Measurements from ENCODE around the gene DENND6B. TPM values are rescaled to one million over a fixed set of nuclear protein-coding genes. Genes with fewer than 3 reads are reported as not detected.
"Not testable (repeated sequence)": the region's sequence is repeated elsewhere in the genome, so short reads cannot be mapped to it uniquely, and the experiment has no call there.

DENND6B gene
- total RNA-seq, 1 donor from 2014 or later, result 1.0 TPM

- Mint-ChIP-seq H3K4me1 (peaks cover 3% of the 10 kb centered on the region), H3K27me3 (ENCODE audit: insufficient read depth, low read depth) (no peaks in the 10 kb centered on the region), H3K36me3 (peaks cover 28% of the 10 kb centered on the region), H3K27ac (no peak overlapping the region), H3K9me3 (no peaks in the 10 kb centered on the region), H3K4me3 (peak overlapping the region; percentile 16)
- Histone ChIP-seq H3K79me2 (ENCODE audit: low read depth) (peaks cover 71% of the 10 kb centered on the region), H3K27me3 (no peaks in the 10 kb centered on the region), H3K9ac (no peak overlapping the region), H3F3A (ENCODE audit: low read depth) (peaks cover 4% of the 10 kb centered on the region), H3K4me1 (no peaks in the 10 kb centered on the region), H3K9me3 (ENCODE audit: low read depth) (no peaks in the 10 kb centered on the region), H3K4me3 (no peak overlapping the region), H3K4me2 (no peak overlapping the region), H2AFZ (replicated peaks) (no peak overlapping the region), H3K36me3 (no peaks in the 10 kb centered on the region), H3K27ac (no peak overlapping the region), H4K20me1 (ENCODE audit: low read depth) (peaks cover 29% of the 10 kb centered on the region)
- no peak for TF ChIP-seq CTCF (IDR thresholded peaks at IDR 0.05)
- TF ChIP-seq EZH2phosphoT487 (IDR thresholded peaks at IDR 0.05), result no peak
- no peak for TF ChIP-seq EZH2 (IDR thresholded peaks at IDR 0.05)
- peak; percentile 11 for DNase-seq (ENCODE audit: low spot score)
These were observed 41.1 kb upstream of the DENND6B start for GRCh38 chr22:50367778-50368500.

GRCh38 chr22:50363803-50364194 lies 37.0 kb upstream of the DENND6B start:
- not testable (repeated sequence) for H3K4me1 ChIP-seq; H3K27me3 ChIP-seq; H3K4me1 Mint-ChIP-seq; H3K4me2 ChIP-seq; H3K9ac ChIP-seq; DNase-seq (ENCODE audit: low spot score); H3K27ac Mint-ChIP-seq; H2AFZ ChIP-seq (replicated peaks); H3K9me3 ChIP-seq (ENCODE audit: low read depth); H3K4me3 Mint-ChIP-seq; H3K27ac ChIP-seq; H3K36me3 ChIP-seq; H3K27me3 Mint-ChIP-seq (ENCODE audit: insufficient read depth, low read depth); H3K9me3 Mint-ChIP-seq; H3K4me3 ChIP-seq; H3F3A ChIP-seq (ENCODE audit: low read depth)
- H3K36me3 Mint-ChIP-seq, result peaks cover 37% of the 10 kb centered on the region
- Histone ChIP-seq H3K79me2 (ENCODE audit: low read depth) (peaks cover 97% of the 10 kb centered on the region), H4K20me1 (ENCODE audit: low read depth) (peaks cover 65% of the 10 kb centered on the region)

- H3K79me2 ChIP-seq (ENCODE audit: low read depth), result peaks cover 97% of the 10 kb centered on the region
These were observed 36.5 kb upstream of the DENND6B start for GRCh38 chr22:50363166-50363802.

More at GRCh38 chr22:50363166-50363802, 36.5 kb upstream of the DENND6B start:
- H3K27ac Mint-ChIP-seq, result no peak overlapping the region
- Histone ChIP-seq H3F3A (ENCODE audit: low read depth) (peaks cover 4% of the 10 kb centered on the region), H3K9me3 (ENCODE audit: low read depth) (no peaks in the 10 kb centered on the region), H4K20me1 (ENCODE audit: low read depth) (peaks cover 69% of the 10 kb centered on the region), H3K27ac (peak overlapping the region; percentile 29), H2AFZ (replicated peaks) (no peak overlapping the region), H3K27me3 (no peaks in the 10 kb centered on the region), H3K4me1 (no peaks in the 10 kb centered on the region), H3K36me3 (no peaks in the 10 kb centered on the region), H3K4me2 (no peak overlapping the region), H3K9ac (no peak overlapping the region), H3K4me3 (no peak overlapping the region)
- peaks cover 5% of the 10 kb centered on the region for H3K9me3 Mint-ChIP-seq
- peaks cover 6% of the 10 kb centered on the region for H3K4me1 Mint-ChIP-seq
- H3K27me3 Mint-ChIP-seq (ENCODE audit: insufficient read depth, low read depth), result no peaks in the 10 kb centered on the region
- no peak for TF ChIP-seq EZH2phosphoT487 (IDR thresholded peaks at IDR 0.05)
- no peak for TF ChIP-seq EZH2 (IDR thresholded peaks at IDR 0.05)
- no peak for TF ChIP-seq CTCF (IDR thresholded peaks at IDR 0.05)
- no peak overlapping the region for H3K4me3 Mint-ChIP-seq
- H3K36me3 Mint-ChIP-seq, result peaks cover 37% of the 10 kb centered on the region
- DNase-seq (ENCODE audit: low spot score), result no peak

All from neural progenitor cell (in vitro differentiated cells).